Measurements from ENCODE around the gene CYS1. TPM values are rescaled to one million over a fixed set of nuclear protein-coding genes. Genes with fewer than 3 reads are reported as not detected.
"Not testable (repeated sequence)": the region's sequence is repeated elsewhere in the genome, so short reads cannot be mapped to it uniquely, and the experiment has no call there.

CYS1 gene, protein sequence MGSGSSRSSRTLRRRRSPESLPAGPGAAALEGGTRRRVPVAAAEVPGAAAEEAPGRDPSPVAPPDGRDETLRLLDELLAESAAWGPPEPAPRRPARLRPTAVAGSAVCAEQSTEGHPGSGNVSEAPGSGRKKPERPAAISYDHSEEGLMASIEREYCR
- total RNA-seq (2014; rRNA removed; shearing (Covaris generic); ENCODE audit: low replicate concordance), result 3.2 and 5.7 TPM in 2 replicates

- in situ Hi-C loops (cut with HindIII; ENCODE audit: low pct_unique_long_range_greater_than_20kb, low sequenced_read_pairs), result no loop called here
- no peak for DNase-seq (ENCODE audit: low read depth)
Measured at GRCh38 chr2:10079870-10080535, at the start of gene CYS1. Gene CYS1 (minus strand): TSS chr2:10080411. CDS start chr2:10080223, 188 bp downstream.

DNA sequence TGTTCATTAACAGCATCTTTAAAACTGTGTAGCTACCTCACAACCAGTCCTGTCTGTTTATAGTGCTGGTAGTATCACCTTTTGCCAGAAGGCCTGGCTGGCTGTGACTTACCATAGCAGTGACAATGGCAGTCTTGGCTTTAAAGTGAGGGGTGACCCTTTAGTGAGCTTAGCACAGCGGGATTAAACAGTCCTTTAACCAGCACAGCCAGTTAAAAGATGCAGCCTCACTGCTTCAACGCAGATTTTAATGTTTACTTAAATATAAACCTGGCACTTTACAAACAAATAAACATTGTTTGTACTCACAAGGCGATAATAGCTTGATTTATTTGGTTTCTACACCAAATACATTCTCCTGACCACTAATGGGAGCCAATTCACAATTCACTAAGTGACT, 49.3 kb upstream of the CYS1 start:
- no peak for DNase-seq (ENCODE audit: low read depth)
- in situ Hi-C loops (cut with HindIII; ENCODE audit: low pct_unique_long_range_greater_than_20kb, low sequenced_read_pairs), result loop anchor here (10.0 kb wide), 3 partner anchors 155 to 535 kb away; no protein-coding TSS in a partner anchor

GRCh38 chr2:10128420-10128819, 48.2 kb upstream of the CYS1 start:
- in situ Hi-C loops (cut with HindIII; ENCODE audit: low pct_unique_long_range_greater_than_20kb, low sequenced_read_pairs), result loop anchor here (10.0 kb wide), 3 partner anchors 156 to 536 kb away; no protein-coding TSS in a partner anchor
- no peak for DNase-seq (ENCODE audit: low read depth)

DNA sequence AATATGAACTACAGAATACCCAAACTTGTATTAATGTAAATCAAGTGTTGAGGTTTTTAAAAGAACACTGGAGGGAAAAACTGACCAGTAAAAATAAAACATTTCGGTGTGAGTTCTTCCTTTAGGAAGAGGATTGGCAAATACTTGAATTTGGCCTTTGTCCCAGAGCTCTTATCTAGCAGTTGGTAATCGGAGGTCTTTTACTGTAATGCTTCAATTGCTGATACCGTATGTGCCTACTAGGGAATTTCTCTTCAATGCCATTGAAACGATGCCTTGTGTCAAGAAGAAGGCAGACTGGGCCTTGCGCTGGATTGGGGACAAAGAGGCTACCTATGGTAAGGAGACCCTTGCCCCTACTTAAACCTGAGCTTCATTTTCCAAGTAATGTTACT, 46.4 kb upstream of the CYS1 start:
- DNase-seq (ENCODE audit: low read depth), result no peak
- in situ Hi-C loops (cut with HindIII; ENCODE audit: low pct_unique_long_range_greater_than_20kb, low sequenced_read_pairs), result loop anchor here (10.0 kb wide), 3 partner anchors 158 to 538 kb away; no protein-coding TSS in a partner anchor

DNA sequence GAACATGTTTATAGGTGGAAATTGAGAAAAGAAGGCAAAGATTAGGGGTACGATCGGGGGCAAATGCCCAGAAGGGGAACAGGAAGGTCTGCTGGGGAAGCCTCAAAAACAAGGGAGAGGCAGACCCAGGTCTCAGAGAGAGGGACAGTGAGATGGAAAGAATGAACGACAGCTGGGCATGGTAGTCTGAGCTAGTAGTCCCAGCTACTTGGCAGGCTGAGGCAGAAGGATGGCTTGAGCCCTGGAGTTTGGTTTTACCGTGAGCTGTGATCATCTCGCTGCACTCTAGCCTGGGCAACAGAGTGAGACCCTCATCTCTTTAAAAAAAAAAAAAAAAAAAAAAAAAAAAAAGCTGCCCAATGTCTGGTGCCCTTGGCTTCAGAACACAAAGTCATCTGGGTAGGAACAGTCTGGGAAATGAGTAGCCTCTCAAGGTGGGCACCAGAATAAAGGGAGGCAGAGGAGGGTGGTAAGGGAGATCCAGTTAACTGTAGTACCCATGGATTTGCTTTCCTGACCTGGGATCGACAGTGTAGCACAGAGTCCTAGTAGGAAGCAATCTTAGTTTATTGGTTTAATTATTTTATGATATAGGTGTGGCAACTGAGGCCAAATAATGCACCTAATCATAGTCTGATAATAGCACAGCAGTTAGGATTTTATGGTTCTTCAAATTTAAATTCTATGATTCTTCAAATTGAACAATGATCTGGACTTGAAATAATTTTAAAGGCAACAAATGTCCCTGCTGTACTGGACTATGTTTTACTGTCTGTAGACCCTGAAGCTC, 45.8 kb upstream of the CYS1 start:
- in situ Hi-C loops (cut with HindIII; ENCODE audit: low pct_unique_long_range_greater_than_20kb, low sequenced_read_pairs), result loop anchor here (10.0 kb wide), 3 partner anchors 159 to 539 kb away; no protein-coding TSS in a partner anchor

DNA sequence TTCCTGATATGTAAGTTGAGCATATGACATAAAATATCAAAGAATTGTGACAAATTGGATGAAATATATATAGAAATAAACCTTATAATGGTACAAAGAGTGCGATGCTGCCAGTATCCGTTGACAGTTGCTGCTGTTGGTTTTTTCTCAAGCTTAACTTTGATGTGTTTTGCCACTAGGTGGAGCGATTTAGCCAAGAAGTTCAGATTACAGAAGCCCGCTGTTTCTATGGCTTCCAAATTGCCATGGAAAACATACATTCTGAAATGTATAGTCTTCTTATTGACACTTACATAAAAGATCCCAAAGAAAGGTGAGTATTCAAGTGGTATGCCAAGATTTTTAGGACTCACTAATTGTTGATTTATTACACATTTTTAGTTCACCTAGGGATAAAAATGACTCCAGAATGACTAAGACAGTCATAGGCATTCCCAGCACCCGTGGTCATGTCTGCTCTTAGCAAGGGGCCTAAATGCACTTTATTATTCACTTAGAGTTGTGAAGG, 44.4 kb upstream of the CYS1 start:
- peak; percentile 64 for DNase-seq (ENCODE audit: low read depth)
- in situ Hi-C loops (cut with HindIII; ENCODE audit: low pct_unique_long_range_greater_than_20kb, low sequenced_read_pairs), result loop anchor here (10.0 kb wide), 3 partner anchors 160 to 540 kb away; no protein-coding TSS in a partner anchor

More for the DNA sequence above, 45.8 kb upstream of the CYS1 start:
- DNase-seq (ENCODE audit: low read depth), result no peak

DNA sequence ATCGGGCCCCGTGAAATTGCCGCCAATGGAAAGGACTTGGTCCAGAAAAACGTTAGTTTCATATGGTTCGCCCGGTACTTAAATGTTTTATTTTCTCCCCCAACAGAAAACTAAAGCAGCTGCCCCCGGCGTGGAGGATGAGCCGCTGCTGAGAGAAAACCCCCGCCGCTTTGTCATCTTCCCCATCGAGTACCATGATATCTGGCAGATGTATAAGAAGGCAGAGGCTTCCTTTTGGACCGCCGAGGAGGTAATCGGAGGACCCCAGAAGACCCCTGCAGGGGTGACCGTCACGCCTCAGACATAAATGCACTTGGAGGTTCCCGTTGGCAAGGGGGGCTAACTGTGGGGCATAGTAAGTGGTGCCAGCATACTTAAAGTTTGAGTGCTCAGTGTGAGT, 43.1 kb upstream of the CYS1 start:
- DNase-seq (ENCODE audit: low read depth), result no peak
- in situ Hi-C loops (cut with HindIII; ENCODE audit: low pct_unique_long_range_greater_than_20kb, low sequenced_read_pairs), result loop anchor here (10.0 kb wide), 3 partner anchors 162 to 542 kb away; no protein-coding TSS in a partner anchor

DNA sequence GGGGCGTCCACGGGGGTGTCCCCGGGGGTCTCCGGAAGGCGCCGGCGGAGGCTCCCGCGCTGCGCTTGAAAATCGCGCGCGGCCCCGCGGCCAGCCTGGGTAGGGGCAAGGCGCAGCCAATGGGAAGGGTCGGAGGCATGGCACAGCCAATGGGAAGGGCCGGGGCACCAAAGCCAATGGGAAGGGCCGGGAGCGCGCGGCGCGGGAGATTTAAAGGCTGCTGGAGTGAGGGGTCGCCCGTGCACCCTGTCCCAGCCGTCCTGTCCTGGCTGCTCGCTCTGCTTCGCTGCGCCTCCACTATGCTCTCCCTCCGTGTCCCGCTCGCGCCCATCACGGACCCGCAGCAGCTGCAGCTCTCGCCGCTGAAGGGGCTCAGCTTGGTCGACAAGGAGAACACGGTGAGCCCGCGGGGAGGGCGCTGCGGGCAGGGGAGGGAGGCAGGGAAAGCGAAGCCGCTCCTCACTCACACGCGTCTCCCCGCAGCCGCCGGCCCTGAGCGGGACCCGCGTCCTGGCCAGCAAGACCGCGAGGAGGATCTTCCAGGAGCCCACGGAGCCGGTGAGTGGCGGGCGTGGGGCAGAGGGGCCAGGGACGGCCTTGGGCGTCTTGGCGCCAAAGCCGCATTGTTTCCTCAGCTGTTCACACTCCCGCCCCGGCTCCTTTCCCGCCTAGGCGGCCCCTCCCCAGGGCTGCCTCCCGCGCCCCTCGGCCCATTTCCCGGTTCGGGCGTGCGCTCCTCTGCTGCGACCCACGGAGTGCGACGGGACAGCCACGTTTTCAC, 42.5 kb upstream of the CYS1 start, which contains the start of gene RRM2:
Gene RRM2, plus strand, starts transcription at position 240 of the 781 bp plus-strand sequence. Its CDS starts 60 bp downstream, at position 300.
- peak; percentile 91 for DNase-seq (ENCODE audit: low read depth)
- in situ Hi-C loops (cut with HindIII; ENCODE audit: low pct_unique_long_range_greater_than_20kb, low sequenced_read_pairs), result loop anchor here (10.0 kb wide), 3 partner anchors 162 to 542 kb away; no protein-coding TSS in a partner anchor

DNA sequence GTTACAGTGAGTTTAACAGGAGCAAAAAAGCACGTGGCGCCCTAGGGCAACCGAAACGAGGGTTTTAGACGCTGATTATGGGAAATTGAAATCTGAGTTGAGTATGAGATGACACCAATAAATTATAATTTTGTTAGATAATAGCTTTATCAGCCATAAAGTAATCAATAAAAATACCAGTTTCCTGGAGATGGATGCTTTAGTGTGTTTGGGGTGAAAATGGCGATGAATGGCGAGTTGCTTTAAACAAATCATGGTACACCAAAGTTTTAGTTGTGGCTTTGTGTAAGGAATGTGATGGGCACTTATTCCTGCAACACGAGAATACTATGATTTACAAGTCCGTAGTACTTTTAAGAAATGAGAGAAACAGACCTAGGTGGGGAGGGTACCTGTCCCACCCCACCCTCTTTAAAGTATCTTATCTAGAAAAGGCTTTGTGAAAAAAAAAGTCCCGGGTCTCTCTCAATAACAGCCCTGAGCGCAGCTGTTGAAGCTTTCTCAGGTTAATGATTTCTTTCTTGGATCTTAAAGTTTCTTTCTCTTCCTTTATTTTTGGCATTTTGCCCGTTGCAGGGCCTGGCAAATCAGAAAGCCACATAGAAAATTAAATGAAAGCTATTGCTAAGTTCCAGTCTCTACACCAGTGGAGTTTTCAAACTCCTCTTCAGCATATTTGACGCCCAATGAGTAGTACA, 40.8 kb upstream of the CYS1 start:
- peak; percentile 88 for DNase-seq (ENCODE audit: low read depth)
- in situ Hi-C loops (cut with HindIII; ENCODE audit: low pct_unique_long_range_greater_than_20kb, low sequenced_read_pairs), result loop anchor here (10.0 kb wide), 3 partner anchors 164 to 544 kb away; no protein-coding TSS in a partner anchor

- in situ Hi-C loops (cut with HindIII; ENCODE audit: low pct_unique_long_range_greater_than_20kb, low sequenced_read_pairs), result loop anchor here (10.0 kb wide), 3 partner anchors 164 to 544 kb away; no protein-coding TSS in a partner anchor
Measured at GRCh38 chr2:10120158-10120876, 40.1 kb upstream of the CYS1 start.

GRCh38 chr2:10119601-10120157, 39.5 kb upstream of the CYS1 start:
- no peak for DNase-seq (ENCODE audit: low read depth)
- in situ Hi-C loops (cut with HindIII; ENCODE audit: low pct_unique_long_range_greater_than_20kb, low sequenced_read_pairs), result loop anchor here (10.0 kb wide), 3 partner anchors 165 to 545 kb away; no protein-coding TSS in a partner anchor

More at GRCh38 chr2:10120158-10120876, 40.1 kb upstream of the CYS1 start:
- DNase-seq (ENCODE audit: low read depth), result peak; percentile 96

DNA sequence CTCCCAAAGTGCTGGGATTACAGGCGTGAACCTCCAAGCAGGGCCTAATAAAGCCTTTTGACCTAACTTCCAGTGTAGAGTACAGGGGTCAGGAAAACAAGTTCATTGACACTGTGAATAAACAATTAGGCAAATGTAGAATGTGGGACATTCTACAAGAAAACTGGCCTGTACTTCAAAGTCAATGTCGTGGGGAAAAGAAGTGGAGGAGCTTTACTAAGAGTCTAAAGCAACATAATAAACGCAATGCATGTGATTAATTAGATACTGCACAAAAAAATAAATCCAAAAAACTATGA, 38.8 kb upstream of the CYS1 start:
- DNase-seq (ENCODE audit: low read depth), result no peak
- in situ Hi-C loops (cut with HindIII; ENCODE audit: low pct_unique_long_range_greater_than_20kb, low sequenced_read_pairs), result no loop called here

DNA sequence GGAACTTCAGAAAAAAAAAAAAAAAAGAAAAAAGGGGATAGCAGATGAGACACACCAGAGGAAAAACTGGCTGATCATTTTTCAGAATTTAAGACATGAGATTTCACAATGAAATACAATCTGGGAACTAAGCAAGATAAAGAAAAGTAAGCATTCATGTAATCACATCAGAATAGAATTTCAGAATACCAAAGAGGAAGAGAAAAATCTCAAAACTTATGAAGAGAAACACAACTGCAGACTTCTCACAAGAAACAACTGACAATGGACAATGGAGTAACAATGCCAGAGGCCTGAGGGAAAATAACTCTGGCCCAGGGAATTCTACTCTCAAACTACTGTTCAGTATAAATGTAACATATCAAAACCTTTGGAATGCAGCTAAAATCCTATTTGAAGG, 29.1 kb upstream of the CYS1 start:
- in situ Hi-C loops (cut with HindIII; ENCODE audit: low pct_unique_long_range_greater_than_20kb, low sequenced_read_pairs), result no loop called here
- no peak for DNase-seq (ENCODE audit: low read depth)

DNA sequence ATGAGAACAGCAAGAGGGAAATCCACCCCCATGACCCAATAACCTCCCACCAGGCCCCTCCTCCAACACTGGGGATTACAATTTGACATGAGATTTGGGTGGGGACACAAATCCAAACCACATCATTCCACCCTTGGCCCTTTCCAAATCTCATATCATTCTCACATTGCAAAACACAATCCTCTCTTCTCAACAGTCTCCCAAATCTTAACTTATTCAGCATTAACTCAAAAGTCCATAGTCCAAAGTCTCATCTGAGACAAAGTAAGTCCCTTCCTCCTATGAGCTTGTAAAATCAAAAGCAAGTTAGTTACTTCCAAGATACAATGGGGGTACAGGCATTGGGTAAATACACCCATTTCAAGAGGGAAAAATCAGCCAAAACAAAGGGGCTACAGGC, 24.7 kb upstream of the CYS1 start:
- in situ Hi-C loops (cut with HindIII; ENCODE audit: low pct_unique_long_range_greater_than_20kb, low sequenced_read_pairs); DNase-seq (ENCODE audit: low read depth): not testable (repeated sequence)

DNA sequence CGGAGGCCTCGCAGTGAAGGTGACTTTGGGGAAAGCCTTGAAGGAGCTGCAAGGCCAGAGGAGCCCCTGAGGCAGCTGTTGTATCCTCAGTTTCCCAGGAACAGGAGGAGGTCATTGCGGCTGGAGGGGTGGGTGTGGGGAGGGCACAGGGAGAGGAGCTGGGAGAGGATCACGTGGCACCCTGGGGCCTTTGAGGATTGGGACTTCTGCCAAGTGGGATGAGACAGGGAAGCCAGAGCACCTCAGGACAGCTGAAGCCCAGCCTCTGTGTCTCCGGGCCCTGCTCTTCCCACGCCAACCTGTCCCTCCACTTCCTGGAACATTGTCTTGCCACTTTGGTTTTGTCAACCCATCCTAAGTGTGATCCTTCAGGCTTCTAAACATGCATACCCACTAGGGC, 23.0 kb upstream of the CYS1 start:
- in situ Hi-C loops (cut with HindIII; ENCODE audit: low pct_unique_long_range_greater_than_20kb, low sequenced_read_pairs), result no loop called here
- no peak for DNase-seq (ENCODE audit: low read depth)

- no peak for DNase-seq (ENCODE audit: low read depth)
- in situ Hi-C loops (cut with HindIII; ENCODE audit: low pct_unique_long_range_greater_than_20kb, low sequenced_read_pairs), result no loop called here
Measured at GRCh38 chr2:10101491-10101890, 21.3 kb upstream of the CYS1 start.

Data from Caki2 (cell line).